Measurements from ENCODE around the gene GNLY.

GRCh38 chr2:85692039-85692645, 2.0 kb upstream of the GNLY start:
- no peak for TF ChIP-seq CTCF (IDR thresholded peaks at IDR 0.05; ENCODE audit: low read depth, low read length)
- no peak for TF ChIP-seq EZH2phosphoT487 (IDR thresholded peaks at IDR 0.05; ENCODE audit: low read depth)

Data from OCI-LY3 (cell line).